Cardiac atrium fibroblast (primary cell): ENCODE measurements around the gene COG5. TPM values are rescaled to one million over a fixed set of nuclear protein-coding genes. Genes with fewer than 3 reads are reported as not detected.

Experiments
- total RNA-seq: library from RNA; depleted of rRNA; stranded (reverse); fragments of >200 nt; gene quantifications from 2 replicates; pipeline ENCODE4 v1.2.3, GENCODE V29; 2015

Gene COG5
- 30.9 and 31.8 TPM in 2 replicates for total RNA-seq

GRCh38 chr7:107563775-107564552, at the start of gene COG5, which contains the start of gene DUS4L:
TSS of gene COG5 (minus strand) at chr7:107563920. CDS start at chr7:107563896, 24 bp downstream.
TSS of gene DUS4L (plus strand) at chr7:107563971. CDS start at chr7:107567071, 3,100 bp downstream.

DNA sequence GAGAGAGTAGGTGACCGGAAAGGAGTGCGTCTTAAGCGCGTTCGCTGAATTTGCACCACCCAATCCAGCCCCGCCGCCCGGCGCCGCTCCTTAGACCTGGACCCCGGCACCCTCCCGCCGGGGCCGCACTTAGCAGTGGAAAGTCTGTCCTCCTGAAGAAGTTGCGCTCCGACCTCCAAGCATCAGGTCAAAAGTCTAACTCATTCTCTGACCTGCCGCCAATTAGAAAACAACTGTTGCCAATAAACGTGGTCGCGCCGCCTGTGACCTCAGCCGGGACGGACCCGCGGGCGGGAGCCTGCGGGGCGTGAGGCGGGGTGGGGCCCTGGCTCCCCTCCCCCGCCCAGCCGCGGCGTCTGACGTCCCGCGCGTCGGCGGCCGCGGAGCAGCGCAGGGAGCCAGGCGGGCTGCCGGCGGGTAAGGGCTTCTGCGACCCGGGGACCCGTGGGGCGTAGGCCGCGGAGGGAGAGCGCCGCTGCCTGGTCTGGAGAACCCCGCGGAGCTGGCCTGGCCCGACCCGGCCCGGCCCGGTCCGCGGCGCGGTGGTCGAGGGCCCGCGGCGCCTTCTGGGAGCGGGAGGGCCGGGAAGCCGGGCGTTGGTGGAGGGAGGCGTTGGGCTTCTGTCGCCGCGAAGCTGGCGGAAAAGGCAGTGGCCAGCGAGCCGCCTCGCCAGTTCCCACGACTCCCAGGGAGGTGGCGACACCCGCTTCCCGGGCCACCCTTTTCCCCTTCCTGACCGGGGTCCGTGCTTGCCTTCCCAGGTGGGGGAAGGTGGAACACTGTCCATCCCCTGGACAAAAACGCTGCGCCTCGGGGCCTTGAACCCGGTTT, 16.4 kb upstream of the COG5 start, which contains the start of gene BCAP29:
Gene BCAP29, plus strand, starts transcription at position 362 of the 831 bp plus-strand sequence. CDS start 527 bp downstream, outside the sequence.

DNA sequence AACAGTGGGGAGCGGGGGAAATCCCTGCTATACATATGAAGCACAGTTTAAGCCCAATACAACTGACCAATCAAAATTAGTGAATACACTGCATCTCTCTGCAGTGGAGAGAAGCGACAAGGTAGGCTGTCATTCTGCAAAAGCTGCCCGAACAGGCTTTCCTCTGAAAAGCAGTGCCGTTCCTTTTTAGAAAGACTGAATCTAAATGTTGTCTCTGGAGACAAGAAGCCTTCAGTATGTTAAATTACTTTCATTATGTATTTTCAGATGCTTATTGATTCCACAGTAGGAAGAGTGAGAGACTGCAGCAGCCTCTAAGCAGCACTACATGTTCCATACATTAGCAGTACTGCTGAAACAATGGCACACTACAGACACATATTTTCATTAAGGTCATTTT, 93.8 kb downstream of the COG5 start, which contains the start of gene GPR22:
Gene GPR22, plus strand, starts transcription at position 129 of the 400 bp plus-strand sequence. CDS start 4,004 bp downstream, outside the sequence.

GRCh38 chr7:107168233-107169119, 395.2 kb downstream of the COG5 start, which contains the start of gene HBP1:
TSS of gene HBP1 (plus strand) at chr7:107169003. CDS start at chr7:107179894, 10,891 bp downstream.

Other genes with a start within 250 kb of the COG5 start
- gene GPR22, start 93.9 kb downstream of the COG5 start, total RNA-seq: not detected in 2 replicates
- 1.3 and 3.6 TPM in 2 replicates for gene DUS4L, start 51 bp upstream of the COG5 start, total RNA-seq
- 83.9 and 107 TPM in 2 replicates for gene BCAP29, start 16.3 kb upstream of the COG5 start, total RNA-seq
- gene SLC26A4, start 96.9 kb upstream of the COG5 start, total RNA-seq: 0.16 and 0.18 TPM in 2 replicates
- 7.4 and 7.9 TPM in 2 replicates for gene CBLL1, start 180.2 kb upstream of the COG5 start, total RNA-seq
- gene SLC26A3, start 239.3 kb upstream of the COG5 start, total RNA-seq: not detected in 2 replicates